GM19438 (cell line): ENCODE measurements around the gene NSD1.
"Not testable (repeated sequence)": the region's sequence is repeated elsewhere in the genome, so short reads cannot be mapped to it uniquely, and the experiment has no call there.

Experiments
- ATAC-seq: cut with Tn5 transposase; IDR thresholded peaks from one replicate; pipeline ENCODE4 v1.9.1; 2021; ENCODE audit warnings: low read depth; ENCODE audit not compliant: unreplicated experiment

The NSD1 gene

GRCh38 chr5:177338251-177339106, 204.9 kb downstream of the NSD1 start:
- no peak for ATAC-seq

- no peak for ATAC-seq
Observed at GRCh38 chr5:177339107-177339638, 205.6 kb downstream of the NSD1 start.

- ATAC-seq: not testable (repeated sequence)
Observed at GRCh38 chr5:177343000-177343399, 209.4 kb downstream of the NSD1 start.

GRCh38 chr5:177343777-177344176, 210.2 kb downstream of the NSD1 start:
- no peak for ATAC-seq

GRCh38 chr5:177344891-177345290, 211.3 kb downstream of the NSD1 start:
- ATAC-seq: no peak

GRCh38 chr5:177346820-177347219, 213.2 kb downstream of the NSD1 start:
- ATAC-seq: no peak

GRCh38 chr5:177347699-177348098, 214.1 kb downstream of the NSD1 start:
- ATAC-seq: no peak

GRCh38 chr5:177349362-177349647, 215.7 kb downstream of the NSD1 start:
- no peak for ATAC-seq

- ATAC-seq: no peak
Observed at GRCh38 chr5:177349762-177350161, 216.2 kb downstream of the NSD1 start.
